ENCODE data around the gene CACNA2D4. TPM values are rescaled to one million over a fixed set of nuclear protein-coding genes. Genes with fewer than 3 reads are reported as not detected.

Gene CACNA2D4
- total RNA-seq, 2 experiments from 2014 or later, result 5.5 to 7.2 TPM

Other genes with a start within 250 kb of the CACNA2D4 start
- 10 to 100 TPM; 51.7 to 52.6 TPM for gene ADIPOR2, start 227.6 kb downstream of the CACNA2D4 start, total RNA-seq
- gene LRTM2, start 98.1 kb downstream of the CACNA2D4 start, total RNA-seq, result not detected
- gene DCP1B, start 85.8 kb upstream of the CACNA2D4 start, total RNA-seq, result 10 to 100 TPM; 14.5 to 16.1 TPM
- under 1 TPM; 0.11 TPM for gene CACNA1C, start 134.3 kb upstream of the CACNA2D4 start, total RNA-seq